GM12873 (cell line): ENCODE results near the gene PPP2R2B.

Experiments
- TF ChIP-seq, protein P1 (sequence below): IDR thresholded peaks from 2 replicates; pipeline ENCODE4 v1.5.1; 2012; ENCODE audit warnings: low read depth, mild to moderate bottlenecking, moderate library complexity, low read length, control low read depth; ENCODE audit not compliant: insufficient read depth; ENCODE audit errors: missing control alignments

The PPP2R2B gene

DNA sequence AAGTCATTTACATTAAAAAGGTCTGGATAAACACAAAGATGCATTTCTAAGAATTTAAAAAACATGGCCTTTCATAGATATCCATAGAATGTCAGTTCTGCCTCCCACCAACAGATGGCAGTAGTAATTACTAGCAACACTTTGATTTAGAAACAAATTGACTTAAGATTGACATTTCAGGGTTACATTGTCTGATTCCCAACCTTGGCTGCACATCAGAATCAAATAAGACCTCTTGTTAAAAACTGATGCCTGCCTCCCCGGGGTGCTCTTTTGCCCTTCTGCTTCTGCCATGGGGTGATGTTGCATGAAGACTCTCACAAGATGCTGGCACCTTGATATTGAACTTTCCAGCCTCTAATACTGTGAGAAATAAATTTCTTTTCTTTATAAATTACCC, 216.3 kb downstream of the PPP2R2B start:
- TF ChIP-seq, protein P1, sequence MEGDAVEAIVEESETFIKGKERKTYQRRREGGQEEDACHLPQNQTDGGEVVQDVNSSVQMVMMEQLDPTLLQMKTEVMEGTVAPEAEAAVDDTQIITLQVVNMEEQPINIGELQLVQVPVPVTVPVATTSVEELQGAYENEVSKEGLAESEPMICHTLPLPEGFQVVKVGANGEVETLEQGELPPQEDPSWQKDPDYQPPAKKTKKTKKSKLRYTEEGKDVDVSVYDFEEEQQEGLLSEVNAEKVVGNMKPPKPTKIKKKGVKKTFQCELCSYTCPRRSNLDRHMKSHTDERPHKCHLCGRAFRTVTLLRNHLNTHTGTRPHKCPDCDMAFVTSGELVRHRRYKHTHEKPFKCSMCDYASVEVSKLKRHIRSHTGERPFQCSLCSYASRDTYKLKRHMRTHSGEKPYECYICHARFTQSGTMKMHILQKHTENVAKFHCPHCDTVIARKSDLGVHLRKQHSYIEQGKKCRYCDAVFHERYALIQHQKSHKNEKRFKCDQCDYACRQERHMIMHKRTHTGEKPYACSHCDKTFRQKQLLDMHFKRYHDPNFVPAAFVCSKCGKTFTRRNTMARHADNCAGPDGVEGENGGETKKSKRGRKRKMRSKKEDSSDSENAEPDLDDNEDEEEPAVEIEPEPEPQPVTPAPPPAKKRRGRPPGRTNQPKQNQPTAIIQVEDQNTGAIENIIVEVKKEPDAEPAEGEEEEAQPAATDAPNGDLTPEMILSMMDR = peak; percentile 62

- TF ChIP-seq, protein P1 = no peak
Measured at GRCh38 chr5:146660376-146660960, 218.1 kb downstream of the PPP2R2B start.

- TF ChIP-seq, protein P1 = no peak
Measured at GRCh38 chr5:146659961-146660360, 218.6 kb downstream of the PPP2R2B start.

GRCh38 chr5:146656703-146657102, 221.9 kb downstream of the PPP2R2B start:
- TF ChIP-seq, protein P1 = no peak

DNA sequence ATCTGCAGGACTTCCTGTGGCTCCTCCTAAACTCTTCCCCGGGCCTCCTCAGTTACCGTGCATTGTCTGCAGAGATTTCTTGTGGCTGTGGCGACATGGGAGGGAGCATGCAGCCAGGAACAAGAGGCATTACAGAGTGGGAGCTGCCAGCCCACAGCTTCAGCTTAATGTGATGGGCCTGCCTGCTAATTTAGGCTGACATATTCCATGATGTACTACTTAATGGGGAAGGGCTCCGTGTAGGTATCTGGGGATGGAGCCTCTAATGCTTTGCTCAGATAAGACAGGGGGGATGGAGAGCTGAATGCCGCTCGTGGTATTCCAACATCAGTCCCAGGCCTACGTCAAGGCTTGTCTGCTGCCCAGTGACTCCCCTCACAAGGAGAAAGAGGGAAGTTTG, 225.0 kb downstream of the PPP2R2B start:
- TF ChIP-seq, protein P1 = no peak

- TF ChIP-seq, protein P1 = no peak
Measured at GRCh38 chr5:146652547-146652946, 226.0 kb downstream of the PPP2R2B start.

GRCh38 chr5:146647656-146648199, 230.8 kb downstream of the PPP2R2B start:
- TF ChIP-seq, protein P1 = no peak
